ENCODE results near the gene MTFMT. TPM values are rescaled to one million over a fixed set of nuclear protein-coding genes. Genes with fewer than 3 reads are reported as not detected.

Gene MTFMT
- total and polyA plus RNA-seq, 2 experiments from 2014 or later: 19.0 to 36.0 TPM

- H3K27ac Mint-ChIP-seq: no peak overlapping the region
- no peaks in the 10 kb centered on the region for H3K9me2 ChIP-seq (ENCODE audit: insufficient read depth)
- no peaks in the 10 kb centered on the region for H3K9me3 Mint-ChIP-seq
- 0 out of 2 replicates have a peak, but pooled peaks cover 6% of the 10 kb centered on the region for H3F3A ChIP-seq (replicated peaks; ENCODE audit: low read depth)
- H3K27me3 Mint-ChIP-seq (ENCODE audit: insufficient read depth, low read depth, poor library complexity): peaks cover 11% of the 10 kb centered on the region
- DNase-seq (ENCODE audit: low spot score) (no peak), ATAC-seq (no peak)
- peaks cover 15% of the 10 kb centered on the region for H3K79me2 ChIP-seq (replicated peaks; ENCODE audit: insufficient read depth)
- no peak overlapping the region for H3K4me3 Mint-ChIP-seq
- H3K36me3 Mint-ChIP-seq (ENCODE audit: low read depth): peaks cover 19% of the 10 kb centered on the region
- no peak overlapping the region for H2AFZ ChIP-seq
- no peaks in the 10 kb centered on the region for H3K36me3 ChIP-seq (ENCODE audit: insufficient read depth)
- H3K4me1 Mint-ChIP-seq: peaks cover 8% of the 10 kb centered on the region
- H3K27me3 ChIP-seq (ENCODE audit: insufficient read depth): no peaks in the 10 kb centered on the region
- no peak overlapping the region for H3K4me2 ChIP-seq
- peaks cover 15% of the 10 kb centered on the region for H4K20me1 ChIP-seq (replicated peaks; ENCODE audit: insufficient read depth)
- H3K27ac ChIP-seq (ENCODE audit: low read depth): no peak overlapping the region
- TF ChIP-seq ETS1 (IDR thresholded peaks at IDR 0.05) (no peak), NANOG (IDR thresholded peaks at IDR 0.05; ENCODE audit: borderline replicate concordance) (no peak), CREB1 (CRISPR knock-in tag; IDR thresholded peaks at IDR 0.05; ENCODE audit: low read depth) (no peak), ZNF331 (CRISPR knock-in tag; IDR thresholded peaks at IDR 0.05; ENCODE audit: low read depth) (no peak), REST (IDR thresholded peaks at IDR 0.05; ENCODE audit: unreplicated experiment) (no peak), EZH2 (IDR thresholded peaks at IDR 0.05; ENCODE audit: low read depth, unreplicated experiment) (no peak), JUNB (IDR thresholded peaks at IDR 0.05; ENCODE audit: unreplicated experiment) (no peak), POLR2AphosphoS5 (IDR thresholded peaks at IDR 0.05; ENCODE audit: low read depth) (no peak), EZH2phosphoT487 (IDR thresholded peaks at IDR 0.05; ENCODE audit: unreplicated experiment) (no peak), STAT1 (IDR thresholded peaks at IDR 0.05; ENCODE audit: unreplicated experiment) (no peak), ZNF462 (CRISPR knock-in tag; IDR thresholded peaks at IDR 0.05) (no peak), CTCF (conservative IDR thresholded peaks at IDR 0.05; ENCODE audit: low read depth in 2 of 2) (no peak), ZNF114 (CRISPR knock-in tag; IDR thresholded peaks at IDR 0.05) (no peak)
- peaks cover 10% of the 10 kb centered on the region for H3K4me1 ChIP-seq (ENCODE audit: insufficient read depth)
- H3K4me3 ChIP-seq: no peak overlapping the region
Observed at GRCh38 chr15:65026756-65027155, 2.7 kb downstream of the MTFMT start.
